HL-60 (cell line): ENCODE measurements around the gene AKAP13.

Experiments used
- DNase-seq, 2 experiments: peaks; one replicate each; pipeline ENCODE4 v3.0.0-alpha.2; 2010 to 2020; ENCODE audit warnings: low read depth in 1 of 2, low spot score in 1 of 2
- H3K27ac ChIP-seq: fragments of 250-450 bp; sonication (Bioruptor Pico); replicated peaks from 2 replicates; pipeline ENCODE4 v1.5.1; 2020; ENCODE audit warnings: mild to moderate bottlenecking, moderate library complexity
- H3K27me3 ChIP-seq: fragments of 250-450 bp; sonication (Bioruptor Pico); 2 replicates; pipeline ENCODE4 v1.5.1; 2021; ENCODE audit warnings: mild to moderate bottlenecking, moderate library complexity; ENCODE audit not compliant: insufficient read depth, poor library complexity, severe bottlenecking
- H3K4me3 ChIP-seq: replicated peaks from 2 replicates; pipeline ENCODE4 v1.5.1; 2011; ENCODE audit warnings: mild to moderate bottlenecking, control low read depth, low read length; ENCODE audit not compliant: insufficient read depth
- GABPA ChIP-seq: IDR thresholded peaks from 2 replicates; pipeline ENCODE4 v1.6.1; 2012; ENCODE audit warnings: low read depth
- POLR2AphosphoS5 ChIP-seq: IDR thresholded peaks from 2 replicates; pipeline ENCODE4 v1.6.1; 2012; ENCODE audit warnings: low read depth
- SPI1 ChIP-seq: IDR thresholded peaks from 2 replicates; pipeline ENCODE4 v1.6.1; 2012; ENCODE audit warnings: low read depth, mild to moderate bottlenecking, borderline replicate concordance
- TF ChIP-seq, protein P1 (sequence below): IDR thresholded peaks from one replicate; pipeline ENCODE4 v1.5.1; 2011; ENCODE audit warnings: low read length, control low read depth, inconsistent platforms; ENCODE audit not compliant: insufficient read depth
- TF ChIP-seq, protein P2 (sequence below): IDR thresholded peaks from 2 replicates; pipeline ENCODE4 v1.6.1; 2012; ENCODE audit warnings: low read depth; ENCODE audit not compliant: insufficient replicate concordance

AKAP13 gene

GRCh38 chr15:85672332-85673084 is 292.1 kb downstream of the AKAP13 start:
- Histone ChIP-seq H3K4me3 (no peak overlapping the region), H3K27ac (no peak overlapping the region), H3K27me3 (no peaks in the 10 kb centered on the region)
- DNase-seq = no peak
- TF ChIP-seq GABPA = no peak
- no peak for TF ChIP-seq POLR2AphosphoS5
- TF ChIP-seq, protein P1, sequence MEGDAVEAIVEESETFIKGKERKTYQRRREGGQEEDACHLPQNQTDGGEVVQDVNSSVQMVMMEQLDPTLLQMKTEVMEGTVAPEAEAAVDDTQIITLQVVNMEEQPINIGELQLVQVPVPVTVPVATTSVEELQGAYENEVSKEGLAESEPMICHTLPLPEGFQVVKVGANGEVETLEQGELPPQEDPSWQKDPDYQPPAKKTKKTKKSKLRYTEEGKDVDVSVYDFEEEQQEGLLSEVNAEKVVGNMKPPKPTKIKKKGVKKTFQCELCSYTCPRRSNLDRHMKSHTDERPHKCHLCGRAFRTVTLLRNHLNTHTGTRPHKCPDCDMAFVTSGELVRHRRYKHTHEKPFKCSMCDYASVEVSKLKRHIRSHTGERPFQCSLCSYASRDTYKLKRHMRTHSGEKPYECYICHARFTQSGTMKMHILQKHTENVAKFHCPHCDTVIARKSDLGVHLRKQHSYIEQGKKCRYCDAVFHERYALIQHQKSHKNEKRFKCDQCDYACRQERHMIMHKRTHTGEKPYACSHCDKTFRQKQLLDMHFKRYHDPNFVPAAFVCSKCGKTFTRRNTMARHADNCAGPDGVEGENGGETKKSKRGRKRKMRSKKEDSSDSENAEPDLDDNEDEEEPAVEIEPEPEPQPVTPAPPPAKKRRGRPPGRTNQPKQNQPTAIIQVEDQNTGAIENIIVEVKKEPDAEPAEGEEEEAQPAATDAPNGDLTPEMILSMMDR = no peak
- TF ChIP-seq, protein P2, sequence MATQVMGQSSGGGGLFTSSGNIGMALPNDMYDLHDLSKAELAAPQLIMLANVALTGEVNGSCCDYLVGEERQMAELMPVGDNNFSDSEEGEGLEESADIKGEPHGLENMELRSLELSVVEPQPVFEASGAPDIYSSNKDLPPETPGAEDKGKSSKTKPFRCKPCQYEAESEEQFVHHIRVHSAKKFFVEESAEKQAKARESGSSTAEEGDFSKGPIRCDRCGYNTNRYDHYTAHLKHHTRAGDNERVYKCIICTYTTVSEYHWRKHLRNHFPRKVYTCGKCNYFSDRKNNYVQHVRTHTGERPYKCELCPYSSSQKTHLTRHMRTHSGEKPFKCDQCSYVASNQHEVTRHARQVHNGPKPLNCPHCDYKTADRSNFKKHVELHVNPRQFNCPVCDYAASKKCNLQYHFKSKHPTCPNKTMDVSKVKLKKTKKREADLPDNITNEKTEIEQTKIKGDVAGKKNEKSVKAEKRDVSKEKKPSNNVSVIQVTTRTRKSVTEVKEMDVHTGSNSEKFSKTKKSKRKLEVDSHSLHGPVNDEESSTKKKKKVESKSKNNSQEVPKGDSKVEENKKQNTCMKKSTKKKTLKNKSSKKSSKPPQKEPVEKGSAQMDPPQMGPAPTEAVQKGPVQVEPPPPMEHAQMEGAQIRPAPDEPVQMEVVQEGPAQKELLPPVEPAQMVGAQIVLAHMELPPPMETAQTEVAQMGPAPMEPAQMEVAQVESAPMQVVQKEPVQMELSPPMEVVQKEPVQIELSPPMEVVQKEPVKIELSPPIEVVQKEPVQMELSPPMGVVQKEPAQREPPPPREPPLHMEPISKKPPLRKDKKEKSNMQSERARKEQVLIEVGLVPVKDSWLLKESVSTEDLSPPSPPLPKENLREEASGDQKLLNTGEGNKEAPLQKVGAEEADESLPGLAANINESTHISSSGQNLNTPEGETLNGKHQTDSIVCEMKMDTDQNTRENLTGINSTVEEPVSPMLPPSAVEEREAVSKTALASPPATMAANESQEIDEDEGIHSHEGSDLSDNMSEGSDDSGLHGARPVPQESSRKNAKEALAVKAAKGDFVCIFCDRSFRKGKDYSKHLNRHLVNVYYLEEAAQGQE = no peak
- TF ChIP-seq SPI1 = no peak

DNA sequence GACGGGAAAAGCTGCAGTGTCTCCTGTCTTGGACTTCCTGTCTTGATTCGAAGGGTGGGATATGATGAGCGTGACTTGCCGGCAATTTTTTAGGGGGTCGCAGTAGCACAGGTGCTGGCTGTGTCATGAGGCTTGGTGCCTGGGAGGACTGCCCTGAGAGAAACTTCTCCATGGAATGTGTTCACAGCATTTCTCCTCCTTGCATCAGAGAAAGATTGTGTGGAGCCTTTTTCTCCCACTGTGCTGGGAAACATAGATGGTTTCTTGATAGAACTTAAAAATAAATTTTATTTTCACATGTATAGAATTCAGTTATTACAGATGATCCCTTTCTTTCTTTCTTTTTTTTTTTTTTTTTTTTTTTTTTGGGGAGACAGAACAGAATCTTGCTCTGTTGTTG is 292.9 kb downstream of the AKAP13 start:
- DNase-seq = no peak
- no peak overlapping the region for H3K4me3 ChIP-seq
- no peaks in the 10 kb centered on the region for H3K27me3 ChIP-seq
- H3K27ac ChIP-seq = no peak overlapping the region
- TF ChIP-seq, protein P1 = no peak
- TF ChIP-seq GABPA (no peak), POLR2AphosphoS5 (no peak), SPI1 (no peak)
- TF ChIP-seq, protein P2 = no peak

DNA sequence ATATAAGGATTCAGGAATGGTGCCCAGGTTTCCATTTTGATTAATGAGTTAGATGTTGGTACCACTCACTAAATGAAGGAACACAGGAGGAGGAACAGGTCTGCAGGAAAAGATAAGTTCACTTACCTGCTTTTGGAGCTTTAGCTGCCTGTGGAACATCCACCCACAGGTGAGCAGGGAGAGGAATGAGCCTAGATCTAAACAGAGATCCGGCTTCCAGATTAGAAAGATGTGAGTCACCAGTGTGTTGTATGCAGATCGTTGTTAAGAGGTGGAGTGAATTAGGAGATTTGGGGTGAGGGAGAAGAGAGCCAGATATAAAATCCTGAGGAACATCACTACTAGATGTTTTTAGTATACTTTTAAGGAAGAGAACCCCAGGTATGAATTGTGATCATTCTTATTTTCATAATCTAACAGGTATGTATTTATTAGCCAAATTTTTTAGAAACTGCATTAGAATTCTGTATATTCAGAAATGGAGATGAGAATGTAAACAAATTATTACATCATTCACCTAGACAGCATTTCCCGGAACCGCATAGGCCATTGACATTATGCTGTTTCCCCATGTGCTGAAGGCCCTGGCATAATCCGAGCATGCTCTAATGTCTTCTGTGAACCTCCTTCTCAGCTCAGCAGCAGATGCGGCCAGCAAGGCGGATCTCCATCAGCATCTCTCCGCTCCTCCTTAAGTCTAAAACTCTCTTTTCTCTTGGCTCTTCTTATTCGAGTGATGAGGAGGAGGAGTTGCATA is 296.1 kb downstream of the AKAP13 start:
- TF ChIP-seq, protein P2 = no peak
- TF ChIP-seq POLR2AphosphoS5 (no peak), GABPA (no peak), SPI1 (no peak)
- TF ChIP-seq, protein P1 = no peak
- no peak overlapping the region for H3K27ac ChIP-seq

More for the DNA sequence above, 296.1 kb downstream of the AKAP13 start:
- H3K4me3 ChIP-seq = no peak overlapping the region
- no peaks in the 10 kb centered on the region for H3K27me3 ChIP-seq
- DNase-seq = no peak
